A549 treated with AZD9567 at 1 μM for 4 hours (cell line): ENCODE results near the gene CORO1C. TPM values are rescaled to one million over a fixed set of nuclear protein-coding genes. Genes with fewer than 3 reads are reported as not detected.

Experiments used
- total RNA-seq: library from RNA; stranded (reverse); fragments of 200-300 nt; extraction: Qiagen RNA extraction; gene quantifications from 5 replicates; pipeline ENCODE4 v1.2.3, GENCODE V29; 2022; ENCODE audit not compliant: insufficient read depth

Gene CORO1C
- total RNA-seq = 169 to 188 TPM (median 176 TPM) in 5 replicates

DNA sequence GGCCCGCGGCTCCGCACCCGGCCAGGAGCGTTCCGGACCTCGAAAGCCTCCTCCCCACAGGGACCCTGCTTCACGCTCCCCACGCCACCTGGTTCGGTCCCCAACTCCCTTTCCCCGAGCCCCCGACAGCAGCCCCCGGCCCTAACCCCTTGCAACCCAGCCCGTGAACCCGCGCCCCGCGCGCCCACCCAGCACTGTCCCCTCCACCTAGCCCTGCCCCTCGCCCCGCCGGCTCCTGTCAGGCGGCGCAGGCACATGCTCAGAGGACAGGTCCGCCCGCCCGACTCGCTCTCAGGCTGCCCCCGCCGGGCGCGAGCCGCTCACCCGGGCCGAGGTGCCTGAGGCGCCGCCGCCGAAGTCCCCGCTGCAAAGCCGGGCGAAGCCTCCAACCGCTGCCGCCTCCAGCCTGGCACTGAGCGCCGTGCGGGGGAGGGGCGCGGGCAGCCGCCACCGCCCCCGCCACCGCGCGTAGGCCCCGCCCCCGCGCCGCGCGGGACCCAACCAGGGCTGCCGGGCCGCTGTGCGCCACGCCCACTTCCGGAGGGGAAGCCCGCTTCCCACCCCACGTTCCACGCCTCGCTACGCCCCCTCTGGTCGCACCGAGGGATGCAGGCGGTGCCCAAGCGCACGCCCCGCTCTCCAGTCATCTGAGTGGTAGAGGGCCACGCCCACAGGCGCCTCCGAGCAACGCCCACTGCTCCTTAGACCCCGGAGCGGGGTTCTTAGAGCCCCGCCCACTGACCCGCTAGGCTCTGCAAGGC is at the start of gene CORO1C:
Gene CORO1C (minus strand): TSS at position 414 of the 761 bp plus-strand sequence. CDS start 30,200 bp downstream, outside the sequence.

DNA sequence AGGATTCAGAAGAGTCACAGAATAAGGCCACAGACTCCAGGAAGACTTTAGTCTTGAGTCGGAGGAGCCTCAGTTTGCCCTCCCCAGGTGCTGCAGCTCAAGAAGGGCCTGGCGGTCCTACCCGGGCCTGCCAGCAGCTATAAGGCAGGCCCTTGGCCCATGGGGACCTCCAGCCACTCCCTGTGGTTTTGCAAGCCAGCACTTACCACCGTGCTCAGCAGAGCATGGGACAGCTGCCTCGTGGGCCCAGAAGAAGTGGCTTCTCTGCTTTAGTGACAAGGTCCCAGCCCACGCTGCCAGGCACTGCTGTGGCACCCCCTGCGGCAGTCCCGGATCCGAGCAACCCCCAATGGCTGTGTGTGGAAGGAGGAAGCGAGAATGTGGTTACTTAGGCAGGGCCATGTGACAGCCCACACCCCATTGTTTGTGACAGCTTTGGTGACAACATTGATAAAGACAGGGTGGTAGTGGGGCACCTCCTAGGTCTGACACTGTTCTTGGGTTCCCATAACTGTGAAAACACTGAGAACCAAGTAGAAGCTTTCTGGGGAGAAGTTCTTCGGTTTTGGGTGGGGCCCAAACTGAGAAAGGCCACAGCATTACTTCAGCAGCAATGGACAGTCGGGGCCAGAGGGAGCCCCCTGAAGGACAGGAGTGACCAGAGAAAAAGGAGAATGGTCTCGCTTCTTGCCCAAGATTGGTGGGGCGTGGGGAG is 97.6 kb downstream of the CORO1C start, which contains the start of gene SELPLG:
Gene SELPLG (minus strand): TSS at position 361 of the 715 bp plus-strand sequence. CDS start 9,587 bp downstream, outside the sequence.

GRCh38 chr12:108597559-108598471 is 133.5 kb downstream of the CORO1C start, which contains the start of gene TMEM119:
Gene TMEM119, minus strand, starts transcription at chr12:108598084. Its CDS starts 5,701 bp downstream, at chr12:108592383.

Other genes with a start within 250 kb of the CORO1C start
- 2.7 to 4.0 TPM (median 3.4 TPM) in 5 replicates for gene FICD, start 216.2 kb downstream of the CORO1C start, total RNA-seq
- 37.2 to 51.1 TPM (median 39.4 TPM) in 5 replicates for gene SART3, start 170.3 kb downstream of the CORO1C start, total RNA-seq
- 90.9 to 104 TPM (median 94.8 TPM) in 5 replicates for gene ISCU, start 168.9 kb downstream of the CORO1C start, total RNA-seq
- gene TMEM119, start 133.4 kb downstream of the CORO1C start, total RNA-seq = 0.02 to 0.22 TPM (median 0.13 TPM) in 4 of 5 replicates, not detected in the other
- 0.86 to 3.8 TPM (median 1.1 TPM) in 5 replicates for gene SELPLG, start 97.6 kb downstream of the CORO1C start, total RNA-seq
- gene SSH1, start 126.1 kb upstream of the CORO1C start, total RNA-seq = 15.3 to 22.3 TPM (median 21.4 TPM) in 5 replicates
- gene DAO, start 148.6 kb upstream of the CORO1C start, total RNA-seq = not detected in 5 replicates